ENCODE data around the gene ANKRD42. TPM values are rescaled to one million over a fixed set of nuclear protein-coding genes. Genes with fewer than 3 reads are reported as not detected.
A peak's percentile ranks its signal among the peaks of the same experiment; 100 is the strongest.

ANKRD42 gene
- total and polyA plus RNA-seq, 9 of the 15 experiments (the other 6 are each of a cell fraction or from before 2014, with no cell fraction given), result 2.8 to 9.1 (median 6.1) TPM

- TF ChIP-seq ZNF165 (CRISPR knock-in tag; IDR thresholded peaks at IDR 0.05; ENCODE audit: borderline replicate concordance), result no peak
- no peak for TF ChIP-seq MED1 (CRISPR knock-in tag; IDR thresholded peaks at IDR 0.05; ENCODE audit: borderline replicate concordance)
- no peak for TF ChIP-seq ZNF444 (CRISPR knock-in tag; IDR thresholded peaks at IDR 0.05)
- TF ChIP-seq ZNF146 (CRISPR knock-in tag; IDR thresholded peaks at IDR 0.05; ENCODE audit: unreplicated experiment), result no peak
- TF ChIP-seq PML (IDR thresholded peaks at IDR 0.05; ENCODE audit: low read length), result no peak; the same call in 1 of the 2 replicates
- no peak for TF ChIP-seq XRCC5 (IDR thresholded peaks at IDR 0.05; ENCODE audit: low read depth, low read length)
- TF ChIP-seq POLR2A (conservative IDR thresholded peaks at IDR 0.05), result peak; percentile 48
- no peak for TF ChIP-seq USF2 (CRISPR knock-in tag; IDR thresholded peaks at IDR 0.05)
- TF ChIP-seq PHB (CRISPR knock-in tag; IDR thresholded peaks at IDR 0.05), result no peak
- TF ChIP-seq, protein P1, sequence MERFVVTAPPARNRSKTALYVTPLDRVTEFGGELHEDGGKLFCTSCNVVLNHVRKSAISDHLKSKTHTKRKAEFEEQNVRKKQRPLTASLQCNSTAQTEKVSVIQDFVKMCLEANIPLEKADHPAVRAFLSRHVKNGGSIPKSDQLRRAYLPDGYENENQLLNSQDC (CRISPR knock-in tag; IDR thresholded peaks at IDR 0.05), result 0 out of 2 replicates have a peak, but pooled peaks have one; percentile 29
- TF ChIP-seq ZMIZ1 (IDR thresholded peaks at IDR 0.05; ENCODE audit: low read depth in 2 of 2, low read length in 2 of 2), result 0 out of 4 replicates have a peak, but pooled peaks of 1 of the 2 experiments have one; percentile 1
- no peak for TF ChIP-seq HNRNPLL (IDR thresholded peaks at IDR 0.05; ENCODE audit: low read depth, low read length, poor library complexity, severe bottlenecking)
- TF ChIP-seq TEAD1 (CRISPR knock-in tag; IDR thresholded peaks at IDR 0.05), result no peak
- TF ChIP-seq SIN3B (IDR thresholded peaks at IDR 0.05; ENCODE audit: low read depth), result no peak
- peak; percentile 34 for TF ChIP-seq EWSR1 (IDR thresholded peaks at IDR 0.05; ENCODE audit: borderline replicate concordance, low read depth, partially characterized antibody)
- TF ChIP-seq ZNF384 (IDR thresholded peaks at IDR 0.05; ENCODE audit: low read depth, low read length), result peak; percentile 35; the same call in 1 of the 2 replicates
Observed at GRCh38 chr11:83159902-83160865, 33.3 kb upstream of the ANKRD42 start (continued).
